GM12878 (cell line): Measurements from ENCODE around the gene MGAT1. TPM values are rescaled to one million over a fixed set of nuclear protein-coding genes. Genes with fewer than 3 reads are reported as not detected.

Source experiments
- ATAC-seq: fragments of 200-7000 bp; cut with Tn5 transposase; 3 replicates; pipeline ENCODE4 v1.9.1; 2020; ENCODE audit warnings: mild to moderate bottlenecking, moderate library complexity
- BruUV-seq: library from RNA; stranded (reverse); fragments of 400-500 nt; replicated peaks from 2 replicates; lab custom pipeline; 2021; lab: Mats Ljungman, UMichigan
- CTCF ChIA-PET: fragments of 300-600 bp; sonication (Branson Sonifier 250); formaldehyde crosslinking; extraction: SDS; loops from one replicate; lab custom pipeline; 2021; ENCODE audit warnings: inconsistent platforms; lab: Yijun Ruan, JAX
- POLR2A ChIA-PET: fragments of 350-600 bp; formaldehyde crosslinking; extraction: SDS; loops from one replicate; lab custom pipeline; 2021; ENCODE audit warnings: inconsistent platforms; lab: Charles Lee
- RAD21 ChIA-PET: fragments of 300-600 bp; sonication (Branson Sonifier 250); formaldehyde crosslinking; loops from one replicate; lab custom pipeline; 2023; ENCODE audit warnings: antibody characterized with exemption; ENCODE audit not compliant: unreplicated experiment; lab: Charles Lee
- SMC1A ChIA-PET: fragments of 300-600 bp; sonication (Branson Sonifier 250); formaldehyde crosslinking; loops from one replicate; lab custom pipeline; 2023; ENCODE audit not compliant: unreplicated experiment, uncharacterized antibody; lab: Charles Lee
- DNase-seq: peaks from one replicate; pipeline ENCODE4 v3.0.0-alpha.2; 2011; ENCODE audit warnings: low read depth, low spot score
- FAIRE-seq: peaks from 3 replicates; lab custom pipeline; 2011; peaks lifted over from hg19 to GRCh38; lab: Jason Lieb, UNC
- H2AFZ ChIP-seq: 2 replicates; pipeline ENCODE4 v1.6.0; 2011; ENCODE audit warnings: low read depth, low read length, control low read depth; ENCODE audit not compliant: control insufficient read depth
- H3K27ac ChIP-seq: 2 replicates; pipeline ENCODE4 v1.5.1; 2011; ENCODE audit warnings: control low read depth; ENCODE audit not compliant: control insufficient read depth, insufficient read depth
- H3K27me3 ChIP-seq, 2 experiments: replicated peaks in 1 of 2; 2 replicates each; pipeline versions ENCODE4 v1.6.0 to v1.6.1; 2011; ENCODE audit warnings: low read length in 1 of 2; ENCODE audit not compliant: control insufficient read depth in 2 of 2, insufficient read depth in 2 of 2
- H3K36me3 ChIP-seq, 2 experiments: 2 replicates each; pipeline ENCODE4 v1.5.1; 2011; ENCODE audit warnings: low read length in 1 of 2; ENCODE audit not compliant: control insufficient read depth in 2 of 2, insufficient read depth in 2 of 2
- H3K4me1 ChIP-seq: 2 replicates; pipeline ENCODE4 v1.6.1; 2011; ENCODE audit warnings: mild to moderate bottlenecking, low read length, moderate library complexity, mixed read lengths; ENCODE audit not compliant: control insufficient read depth, insufficient read depth
- H3K4me2 ChIP-seq: 2 replicates; pipeline ENCODE4 v1.6.0; 2011; ENCODE audit warnings: control low read depth; ENCODE audit not compliant: control insufficient read depth, insufficient read depth
- H3K4me3 ChIP-seq: fragments of 200-600 bp; sonication (generic); 2 replicates; pipeline ENCODE4 v1.5.1; 2016
- H3K79me2 ChIP-seq: 2 replicates; pipeline ENCODE4 v1.6.0; 2011; ENCODE audit warnings: low read length; ENCODE audit not compliant: control insufficient read depth, insufficient read depth
- H3K9ac ChIP-seq: 2 replicates; pipeline ENCODE4 v1.8.0; 2011; ENCODE audit warnings: low read length, control low read depth, mixed read lengths; ENCODE audit not compliant: control insufficient read depth, insufficient read depth
- H3K9me3 ChIP-seq: replicated peaks from 3 replicates; pipeline ENCODE4 v1.5.1; 2011; ENCODE audit warnings: mild to moderate bottlenecking, low read length; ENCODE audit not compliant: control insufficient read depth, insufficient read depth
- H4K20me1 ChIP-seq: 2 replicates; pipeline ENCODE4 v1.6.0; 2011; ENCODE audit not compliant: control insufficient read depth, insufficient read depth
- CHD2 ChIP-seq: IDR thresholded peaks from 2 replicates; pipeline ENCODE4 v1.6.1; 2011; ENCODE audit warnings: low read depth, low read length, improper control_type of control experiment, borderline replicate concordance
- E4F1 ChIP-seq: fragments of 450-650 bp; IDR thresholded peaks from 2 replicates; pipeline ENCODE4 v1.6.1; 2018; ENCODE audit warnings: borderline replicate concordance, mild to moderate bottlenecking; ENCODE audit not compliant: partially characterized antibody
- ELK1 ChIP-seq: IDR thresholded peaks from 2 replicates; pipeline ENCODE4 v1.6.1; 2012; ENCODE audit warnings: low read depth, low read length, improper control_type of control experiment
- EZH2 ChIP-seq: IDR thresholded peaks from 2 replicates; pipeline ENCODE4 v1.6.1; 2012; ENCODE audit warnings: low read depth, mild to moderate bottlenecking, control low read depth, inconsistent platforms, low read length, borderline replicate concordance; ENCODE audit not compliant: control insufficient read depth
- MTA3 ChIP-seq: IDR thresholded peaks from 2 replicates; pipeline ENCODE4 v1.6.1; 2012; ENCODE audit warnings: low read length, inconsistent platforms, borderline replicate concordance
- SMARCA5 ChIP-seq: fragments of 450-650 bp; IDR thresholded peaks from 2 replicates; pipeline ENCODE4 v1.6.1; 2017; ENCODE audit warnings: mild to moderate bottlenecking
- ZNF687 ChIP-seq: fragments of 450-650 bp; IDR thresholded peaks from 2 replicates; pipeline ENCODE4 v1.6.1; 2017; ENCODE audit warnings: mild to moderate bottlenecking, moderate library complexity
- WGBS: methylation state at CpG from one replicate; pipeline ENCODE4 v1.1.6; 2016; ENCODE audit warnings: low lambda C conversion rate; ENCODE audit not compliant: insufficient replicate concordance, insufficient coverage; ENCODE audit errors: missing lambda C conversion rate; 5-methylcytosine and 5-hydroxymethylcytosine counted together
- in situ Hi-C: fragments of 300-500 bp; cut with MboI; formaldehyde crosslinking; loops from 9 replicates; pipeline ENCODE4 v1.14.3; 2018; ENCODE audit warnings: mixed read lengths
- intact Hi-C: fragments of 100-400 bp; cut with micrococcal nuclease; formaldehyde crosslinking; loops from one replicate; pipeline ENCODE4 v1.14.2; 2022; ENCODE audit not compliant: unreplicated experiment
- polyA plus RNA-seq, 11 experiments: library from polyadenylated mRNA; depleted of rRNA in 4 of 11; unstranded in 6 of 11; stranded (reverse) in 5 of 11; fragments of >200 nt; fragmentation: Nextera tagmentation in 4 of 11; fragmentation: Illumina TruSeq in 1 of 11; extraction: Ambion mirVana in 4 of 11; extraction: Trizol in 1 of 11; gene quantifications; 1 replicate in 1 of 11; 2 replicates in 10 of 11; pipeline versions ENCODE4 v1.2.1 to v1.2.3, GENCODE V29; 2011 to 2016; ENCODE audit warnings: inconsistent platforms in 2 of 11, missing spikeins in 2 of 11, low read depth in 1 of 11
- total RNA-seq, 4 experiments: library from RNA; depleted of rRNA in 3 of 4; stranded (reverse); fragments of >200 nt in 3 of 4; fragmentation: Illumina TruSeq in 1 of 4; extraction: Trizol in 1 of 4; gene quantifications; 2 replicates each; pipeline versions ENCODE4 v1.2.1 to v1.2.3, GENCODE V29; 2013 to 2021

The MGAT1 gene
- total and polyA plus RNA-seq, 10 of the 15 experiments (the other 5 are each of a cell fraction or from before 2014, with no cell fraction given), result 3.1 to 88.4 (median 62.7) TPM

GRCh38 chr5:180739958-180740357, 62.6 kb downstream of the MGAT1 start, which contains the start of gene OR2Y1:
TSS of gene OR2Y1 (minus strand) at chr5:180740058. CDS start at chr5:180740058, 0 bp downstream.
- no peak for DNase-seq
- ChIA-PET CTCF (no interaction called here), SMC1A (no interaction called here), POLR2A (no interaction called here), RAD21 (no interaction called here)
- BruUV-seq, result no TSS peak
- Histone ChIP-seq H3K9ac (no peak within 1 kb of the TSS), H3K4me3 (no peak within 1 kb of the TSS), H3K9me3 (no peaks in the 10 kb centered on the region), H3K36me3 (no peaks in the 10 kb centered on the region), H3K4me1 (no peaks in the 10 kb centered on the region), H3K4me2 (no peak within 1 kb of the TSS), H3K27ac (no peak within 1 kb of the TSS), H3K27me3 (no peaks in the 10 kb centered on the region; a peak in 1 of 4 replicates), H2AFZ (no peak within 1 kb of the TSS)
- FAIRE-seq, result no peak
- intact Hi-C loops, result no loop called here
- no peak for ATAC-seq
- 25% methylated on average over 2 of the region's 2 CpGs for WGBS
- TF ChIP-seq E4F1, result no peak
- no peak for TF ChIP-seq MTA3
- no peak for TF ChIP-seq ELK1
- TF ChIP-seq ZNF687, result no peak
- TF ChIP-seq CHD2, result no peak
- TF ChIP-seq SMARCA5, result no peak
- no peak for TF ChIP-seq EZH2
- TF ChIP-seq, all 136 proteins: peak for 0
- H4K20me1 ChIP-seq, result no peaks in the 10 kb centered on the region
- no peaks in the 10 kb centered on the region for H3K79me2 ChIP-seq
- in situ Hi-C loops, result no loop called here
